Measurements from ENCODE around the gene ATF6. TPM values are rescaled to one million over a fixed set of nuclear protein-coding genes. Genes with fewer than 3 reads are reported as not detected.

The ATF6 gene
- total and polyA plus RNA-seq, 9 of the 15 experiments (the other 6 are each of a cell fraction or from before 2014, with no cell fraction given): 11.7 to 32.4 (median 20.4) TPM

- intact Hi-C loops (cut with micrococcal nuclease) (no loop called here), in situ Hi-C loops (cut with MboI) (no loop called here)
- CTCF ChIA-PET (ENCODE audit: low intra/inter-chr PET ratio): no interaction called here
- 0 out of 4 replicates have a peak, but pooled peaks of 1 of the 2 experiments have one; percentile 42 for TF ChIP-seq BCLAF1 (IDR thresholded peaks at IDR 0.05; ENCODE audit: borderline replicate concordance in 1 of 2, control insufficient read depth in 1 of 2, low read depth in 2 of 2, low read length in 1 of 2)
- no peak for TF ChIP-seq ZNF407 (IDR thresholded peaks at IDR 0.05; ENCODE audit: low read depth)
- ATAC-seq: no peak
- BruUV-seq (replicated peaks): no TSS peak
- Histone ChIP-seq H3K9me3 (replicated peaks; ENCODE audit: control insufficient read depth, insufficient read depth, low read depth, low read length) (no peaks in the 10 kb centered on the region), H4K20me1 (replicated peaks; ENCODE audit: control insufficient read depth, insufficient read depth, low read length) (no peaks in the 10 kb centered on the region), H3K9me1 (ENCODE audit: control insufficient read depth, insufficient read depth, low read length) (no peaks in the 10 kb centered on the region), H3K27me3 (ENCODE audit: control insufficient read depth in 2 of 2, insufficient read depth in 2 of 2, low read length in 2 of 2) (no peaks in the 10 kb centered on the region), H2AFZ (ENCODE audit: low read depth, low read length) (no peak overlapping the region), H3K79me2 (ENCODE audit: control insufficient read depth, insufficient read depth, low read length) (no peaks in the 10 kb centered on the region), H3K4me3 (no peak overlapping the region), H3K36me3 (ENCODE audit: control insufficient read depth, insufficient read depth, low read length) (peaks cover 2% of the 10 kb centered on the region; the same call in 1 of the 3 replicates), H3K9ac (ENCODE audit: insufficient read depth in 1 of 2, low read depth in 2 of 2, low read length in 2 of 2) (no peak overlapping the region), H3K27ac (ENCODE audit: extremely low read depth, low read depth, low read length) (no peak overlapping the region), H3K4me2 (ENCODE audit: insufficient read depth, low read length) (no peak overlapping the region), H3K4me1 (replicated peaks in 1 of 2; ENCODE audit: control insufficient read depth in 2 of 2, insufficient read depth in 2 of 2, low read length in 2 of 2) (no peaks in the 10 kb centered on the region)
- 68% methylated on average over 2 of the region's 2 CpGs for WGBS (ENCODE audit: insufficient coverage, low coverage, missing lambda C conversion rate)
- no peak for DNase-seq (ENCODE audit: extremely low read depth in 1 of 4, low spot score in 3 of 4)
- POLR2A ChIA-PET: no interaction called here
- FAIRE-seq: no peak
These were observed 106.4 kb downstream of the ATF6 start for GRCh38 chr1:161872506-161872905.
